SU-DHL-6 (cell line): Measurements from ENCODE around the gene SLC39A11.

ENCODE experiments used
- H2AFZ ChIP-seq: fragments of 200-600 bp; sonication (generic); 2 replicates; pipeline ENCODE4 v1.6.1; 2014; ENCODE audit warnings: low read depth, mild to moderate bottlenecking, moderate library complexity, mixed read lengths, antibody characterized with exemption, low read length; ENCODE audit not compliant: severe bottlenecking
- H3F3A ChIP-seq: fragments of 200-600 bp; shearing (Covaris generic); 2 replicates; pipeline ENCODE4 v1.6.0; 2016; ENCODE audit warnings: antibody characterized with exemption, mild to moderate bottlenecking; ENCODE audit not compliant: insufficient read depth
- H3K27ac ChIP-seq: fragments of 200-600 bp; sonication (generic); 2 replicates; pipeline ENCODE4 v1.5.1; 2016; ENCODE audit warnings: low read depth, mild to moderate bottlenecking, low read length, moderate library complexity, mixed read lengths
- H3K27me3 ChIP-seq: fragments of 200-600 bp; sonication (generic), shearing (Covaris generic); 2 replicates; pipeline ENCODE4 v1.6.0; 2014; ENCODE audit warnings: mild to moderate bottlenecking, low read length
- H3K36me3 ChIP-seq: fragments of 200-600 bp; sonication (generic); 2 replicates; pipeline ENCODE4 v1.6.1; 2014; ENCODE audit warnings: mild to moderate bottlenecking, low read length, mixed read lengths
- H3K4me2 ChIP-seq: fragments of 300-600, 200-600 bp; shearing (Covaris generic), sonication (generic); 2 replicates; pipeline ENCODE4 v1.6.0; 2014; ENCODE audit warnings: low read length, low read depth, mild to moderate bottlenecking; ENCODE audit not compliant: poor library complexity, severe bottlenecking
- H3K4me3 ChIP-seq: fragments of 200-600 bp; sonication (generic); 2 replicates; pipeline ENCODE4 v1.5.1; 2014; ENCODE audit warnings: antibody characterized with exemption, low read length, mild to moderate bottlenecking, mixed read lengths; ENCODE audit not compliant: insufficient read depth, poor library complexity, severe bottlenecking
- H3K79me2 ChIP-seq: fragments of 200-600 bp; sonication (generic); 2 replicates; pipeline ENCODE4 v1.6.1; 2014; ENCODE audit warnings: mild to moderate bottlenecking, low read length, moderate library complexity; ENCODE audit not compliant: insufficient read depth
- H3K9ac ChIP-seq: fragments of 200-600 bp; sonication (generic); 2 replicates; pipeline ENCODE4 v1.7.0; 2014; ENCODE audit warnings: mild to moderate bottlenecking, low read length
- H3K9me2 ChIP-seq: fragments of 200-600 bp; sonication (generic); replicated peaks from 2 replicates; pipeline ENCODE4 v1.6.1; 2014; ENCODE audit warnings: low read length; ENCODE audit not compliant: insufficient read depth
- H3K9me3 ChIP-seq: fragments of 200-600 bp; sonication (generic); 2 replicates; pipeline ENCODE4 v1.6.1; 2014; ENCODE audit warnings: low read length, mixed read lengths; ENCODE audit not compliant: insufficient read depth
- H4K20me1 ChIP-seq: fragments of 200-600 bp; sonication (generic); 2 replicates; pipeline ENCODE4 v1.6.1; 2014; ENCODE audit warnings: low read depth, mild to moderate bottlenecking, antibody characterized with exemption, low read length, moderate library complexity, mixed read lengths
- CTCF ChIP-seq: fragments of 200-600 bp; sonication (generic); IDR thresholded peaks from one replicate; pipeline ENCODE4 v1.5.1; 2017; ENCODE audit warnings: antibody characterized with exemption, mild to moderate bottlenecking, low read length, moderate library complexity; ENCODE audit not compliant: insufficient read depth, poor library complexity, severe bottlenecking
- EZH2phosphoT487 ChIP-seq: fragments of 200-600 bp; sonication (generic), shearing (Covaris generic); conservative IDR thresholded peaks from 2 replicates; pipeline ENCODE4 v1.6.1; 2018; ENCODE audit warnings: mild to moderate bottlenecking, antibody characterized with exemption, low read length, moderate library complexity, mixed read lengths

Gene SLC39A11

GRCh38 chr17:72735048-72735447, 357.4 kb downstream of the SLC39A11 start:
- H3K4me3 ChIP-seq: no peak overlapping the region
- no peaks in the 10 kb centered on the region for H3K9me2 ChIP-seq
- no peak for TF ChIP-seq CTCF
- TF ChIP-seq EZH2phosphoT487: no peak

GRCh38 chr17:72734613-72735012, 357.9 kb downstream of the SLC39A11 start:
- Histone ChIP-seq H2AFZ (no peak overlapping the region), H3K27ac (no peak overlapping the region), H3K9ac (no peak overlapping the region), H3K36me3 (no peaks in the 10 kb centered on the region), H3K4me2 (no peak overlapping the region), H3K9me3 (no peaks in the 10 kb centered on the region), H3K79me2 (no peaks in the 10 kb centered on the region), H3K9me2 (no peaks in the 10 kb centered on the region), H3K27me3 (no peaks in the 10 kb centered on the region), H3K4me3 (no peak overlapping the region), H3F3A (no peaks in the 10 kb centered on the region), H4K20me1 (no peaks in the 10 kb centered on the region)
- TF ChIP-seq EZH2phosphoT487 (no peak), CTCF (no peak)

More at GRCh38 chr17:72735048-72735447, 357.4 kb downstream of the SLC39A11 start:
- Histone ChIP-seq H3K27me3 (no peaks in the 10 kb centered on the region), H3K79me2 (no peaks in the 10 kb centered on the region), H3K9me3 (no peaks in the 10 kb centered on the region), H2AFZ (no peak overlapping the region), H3F3A (no peaks in the 10 kb centered on the region), H3K4me2 (no peak overlapping the region), H3K36me3 (no peaks in the 10 kb centered on the region), H3K27ac (no peak overlapping the region), H4K20me1 (no peaks in the 10 kb centered on the region), H3K9ac (no peak overlapping the region)

- H3K4me2 ChIP-seq: no peak overlapping the region
- H3K9me2 ChIP-seq: no peaks in the 10 kb centered on the region
- no peaks in the 10 kb centered on the region for H4K20me1 ChIP-seq
- no peaks in the 10 kb centered on the region for H3K9me3 ChIP-seq
- no peaks in the 10 kb centered on the region for H3F3A ChIP-seq
- no peaks in the 10 kb centered on the region for H3K27me3 ChIP-seq
- no peaks in the 10 kb centered on the region for H3K36me3 ChIP-seq
- no peak overlapping the region for H3K4me3 ChIP-seq
- no peak overlapping the region for H3K9ac ChIP-seq
- TF ChIP-seq CTCF (no peak), EZH2phosphoT487 (no peak)
- H3K27ac ChIP-seq: no peak overlapping the region
- no peak overlapping the region for H2AFZ ChIP-seq
- H3K79me2 ChIP-seq: no peaks in the 10 kb centered on the region
These were observed 358.7 kb downstream of the SLC39A11 start for GRCh38 chr17:72733619-72734282.
